Measurements from ENCODE around the gene HADH.

DNA sequence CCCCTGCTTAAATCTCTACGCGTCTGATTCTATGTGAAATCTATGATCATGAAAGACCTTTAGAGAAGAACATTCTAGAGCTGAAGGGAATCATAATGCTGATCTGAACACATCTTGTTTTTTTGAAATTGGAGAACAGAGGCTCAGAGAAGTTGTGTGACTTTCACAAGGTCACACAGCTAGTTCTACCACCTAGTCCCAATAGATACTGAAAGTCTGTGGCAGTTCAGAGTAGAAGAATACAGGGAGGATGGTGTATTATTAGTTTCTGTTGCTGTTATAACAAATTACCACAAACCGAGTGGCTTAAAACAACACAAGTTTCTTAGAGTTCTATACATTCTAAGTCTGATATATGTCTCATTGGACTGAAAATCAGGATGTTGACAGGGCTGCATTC is 43.9 kb upstream of the HADH start:
- TF ChIP-seq, protein P1, sequence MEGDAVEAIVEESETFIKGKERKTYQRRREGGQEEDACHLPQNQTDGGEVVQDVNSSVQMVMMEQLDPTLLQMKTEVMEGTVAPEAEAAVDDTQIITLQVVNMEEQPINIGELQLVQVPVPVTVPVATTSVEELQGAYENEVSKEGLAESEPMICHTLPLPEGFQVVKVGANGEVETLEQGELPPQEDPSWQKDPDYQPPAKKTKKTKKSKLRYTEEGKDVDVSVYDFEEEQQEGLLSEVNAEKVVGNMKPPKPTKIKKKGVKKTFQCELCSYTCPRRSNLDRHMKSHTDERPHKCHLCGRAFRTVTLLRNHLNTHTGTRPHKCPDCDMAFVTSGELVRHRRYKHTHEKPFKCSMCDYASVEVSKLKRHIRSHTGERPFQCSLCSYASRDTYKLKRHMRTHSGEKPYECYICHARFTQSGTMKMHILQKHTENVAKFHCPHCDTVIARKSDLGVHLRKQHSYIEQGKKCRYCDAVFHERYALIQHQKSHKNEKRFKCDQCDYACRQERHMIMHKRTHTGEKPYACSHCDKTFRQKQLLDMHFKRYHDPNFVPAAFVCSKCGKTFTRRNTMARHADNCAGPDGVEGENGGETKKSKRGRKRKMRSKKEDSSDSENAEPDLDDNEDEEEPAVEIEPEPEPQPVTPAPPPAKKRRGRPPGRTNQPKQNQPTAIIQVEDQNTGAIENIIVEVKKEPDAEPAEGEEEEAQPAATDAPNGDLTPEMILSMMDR (IDR thresholded peaks at IDR 0.05) = no peak
- TF ChIP-seq POLR2A (IDR thresholded peaks at IDR 0.05) = no peak

All from testis (tissue), 2 donors.